ENCODE data around the gene PKDREJ.

The PKDREJ gene

DNA sequence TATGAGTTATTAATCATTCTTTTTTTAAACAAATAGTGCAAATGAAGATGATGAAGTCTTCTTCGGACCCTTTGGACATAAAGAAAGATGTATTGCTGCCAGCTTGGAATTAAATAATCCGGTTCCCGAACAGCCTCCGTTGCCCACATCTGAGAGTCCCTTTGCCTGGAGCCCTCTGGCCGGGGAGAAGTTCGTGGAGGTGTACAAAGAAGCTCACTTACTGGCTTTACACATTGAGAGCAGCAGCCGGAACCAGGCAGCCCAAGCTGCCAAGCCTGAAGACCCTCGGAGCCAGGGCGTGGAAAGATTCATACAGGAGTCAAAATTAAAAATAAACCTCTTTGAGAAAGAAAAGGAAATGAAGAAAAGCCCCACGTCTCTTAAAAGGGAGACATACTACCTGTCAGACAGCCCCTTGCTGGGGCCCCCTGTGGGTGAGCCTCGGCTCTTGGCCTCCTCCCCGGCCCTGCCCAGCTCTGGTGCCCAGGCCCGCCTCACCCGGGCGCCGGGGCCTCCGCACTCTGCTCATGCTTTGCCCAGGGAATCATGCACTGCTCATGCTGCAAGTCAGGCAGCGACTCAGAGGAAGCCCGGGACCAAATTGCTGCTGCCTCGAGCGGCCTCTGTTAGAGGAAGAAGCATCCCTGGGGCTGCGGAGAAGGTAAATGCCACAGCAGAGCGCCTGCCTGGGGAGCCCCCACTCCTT is 45.3 kb upstream of the PKDREJ start:
- Histone ChIP-seq H3K79me2 (ENCODE audit: insufficient read depth, low read length) (peaks cover 33% of the 10 kb centered on the region), H3K4me1 (ENCODE audit: insufficient read depth, low read length, severe bottlenecking) (no peaks in the 10 kb centered on the region), H3K9ac (ENCODE audit: low read length) (no peak overlapping the region), H3K36me3 (ENCODE audit: insufficient read depth, low read length) (peaks cover 72% of the 10 kb centered on the region), H3K27me3 (ENCODE audit: insufficient read depth, low read length) (no peaks in the 10 kb centered on the region), H3K4me2 (ENCODE audit: low read length) (no peak overlapping the region), H3K9me2 (ENCODE audit: low read depth, low read length) (no peaks in the 10 kb centered on the region), H3K9me3 (ENCODE audit: low read length) (no peaks in the 10 kb centered on the region), H3F3A (ENCODE audit: insufficient read depth, low read length) (no peaks in the 10 kb centered on the region), H3K4me3 (ENCODE audit: low read depth, low read length, poor library complexity, severe bottlenecking) (no peak overlapping the region), H4K20me1 (ENCODE audit: insufficient read depth, low read length) (no peaks in the 10 kb centered on the region), H2AFZ (ENCODE audit: low read length) (no peak overlapping the region), H3K27ac (ENCODE audit: low read depth, low read length, poor library complexity, severe bottlenecking) (no peak overlapping the region)
- TF ChIP-seq, protein P1, sequence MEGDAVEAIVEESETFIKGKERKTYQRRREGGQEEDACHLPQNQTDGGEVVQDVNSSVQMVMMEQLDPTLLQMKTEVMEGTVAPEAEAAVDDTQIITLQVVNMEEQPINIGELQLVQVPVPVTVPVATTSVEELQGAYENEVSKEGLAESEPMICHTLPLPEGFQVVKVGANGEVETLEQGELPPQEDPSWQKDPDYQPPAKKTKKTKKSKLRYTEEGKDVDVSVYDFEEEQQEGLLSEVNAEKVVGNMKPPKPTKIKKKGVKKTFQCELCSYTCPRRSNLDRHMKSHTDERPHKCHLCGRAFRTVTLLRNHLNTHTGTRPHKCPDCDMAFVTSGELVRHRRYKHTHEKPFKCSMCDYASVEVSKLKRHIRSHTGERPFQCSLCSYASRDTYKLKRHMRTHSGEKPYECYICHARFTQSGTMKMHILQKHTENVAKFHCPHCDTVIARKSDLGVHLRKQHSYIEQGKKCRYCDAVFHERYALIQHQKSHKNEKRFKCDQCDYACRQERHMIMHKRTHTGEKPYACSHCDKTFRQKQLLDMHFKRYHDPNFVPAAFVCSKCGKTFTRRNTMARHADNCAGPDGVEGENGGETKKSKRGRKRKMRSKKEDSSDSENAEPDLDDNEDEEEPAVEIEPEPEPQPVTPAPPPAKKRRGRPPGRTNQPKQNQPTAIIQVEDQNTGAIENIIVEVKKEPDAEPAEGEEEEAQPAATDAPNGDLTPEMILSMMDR (IDR thresholded peaks at IDR 0.05; ENCODE audit: low read length), result no peak
- TF ChIP-seq EZH2 (IDR thresholded peaks at IDR 0.05; ENCODE audit: borderline replicate concordance, low read length), result no peak

DNA sequence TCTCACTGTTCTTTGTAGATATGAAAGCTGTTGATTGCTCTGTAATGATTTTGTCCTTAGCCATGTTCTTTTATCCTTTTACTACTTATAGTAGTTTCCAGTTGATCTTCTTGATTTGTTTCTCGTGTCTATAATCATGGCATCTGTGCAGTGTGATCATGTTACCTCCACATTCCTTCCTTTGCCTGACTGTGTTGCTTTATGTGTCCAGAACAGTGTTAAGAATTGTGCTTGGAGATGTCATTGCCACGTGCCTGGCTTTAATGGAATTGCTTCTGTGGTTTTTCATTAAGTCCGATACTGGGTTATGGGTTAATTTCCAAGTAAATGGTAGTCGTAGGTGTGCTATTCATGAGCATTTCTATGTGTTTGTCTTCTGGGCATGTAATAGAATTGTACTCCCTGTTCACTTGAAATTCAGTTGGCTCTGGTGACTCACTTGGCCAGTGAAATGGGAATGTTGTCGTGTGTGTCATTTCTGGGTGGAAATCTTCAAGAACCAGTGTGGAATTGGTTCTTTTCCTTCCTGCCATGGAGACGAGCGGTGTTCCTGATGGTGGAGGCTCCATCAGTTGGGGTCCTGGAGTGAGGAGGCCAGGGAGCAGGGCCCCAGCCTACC is 40.3 kb upstream of the PKDREJ start:
- H3K9me3 ChIP-seq (ENCODE audit: low read length), result no peaks in the 10 kb centered on the region
- H3K9me2 ChIP-seq (ENCODE audit: low read depth, low read length), result no peaks in the 10 kb centered on the region
- H3K9ac ChIP-seq (ENCODE audit: low read length), result no peak overlapping the region
- no peaks in the 10 kb centered on the region for H4K20me1 ChIP-seq (ENCODE audit: insufficient read depth, low read length)
- H3K79me2 ChIP-seq (ENCODE audit: insufficient read depth, low read length), result peaks cover 49% of the 10 kb centered on the region
- H3K4me3 ChIP-seq (ENCODE audit: low read depth, low read length, poor library complexity, severe bottlenecking), result no peak overlapping the region
- no peak overlapping the region for H2AFZ ChIP-seq (ENCODE audit: low read length)
- peaks cover 69% of the 10 kb centered on the region for H3K36me3 ChIP-seq (ENCODE audit: insufficient read depth, low read length)
- H3K4me1 ChIP-seq (ENCODE audit: insufficient read depth, low read length, severe bottlenecking), result peaks cover 8% of the 10 kb centered on the region
- no peak overlapping the region for H3K4me2 ChIP-seq (ENCODE audit: low read length)
- TF ChIP-seq, protein P1 (IDR thresholded peaks at IDR 0.05; ENCODE audit: low read length), result no peak
- no peak for TF ChIP-seq EZH2 (IDR thresholded peaks at IDR 0.05; ENCODE audit: borderline replicate concordance, low read length)
- H3K27me3 ChIP-seq (ENCODE audit: insufficient read depth, low read length), result no peaks in the 10 kb centered on the region
- no peaks in the 10 kb centered on the region for H3F3A ChIP-seq (ENCODE audit: insufficient read depth, low read length)
- H3K27ac ChIP-seq (ENCODE audit: low read depth, low read length, poor library complexity, severe bottlenecking), result no peak overlapping the region

DNA sequence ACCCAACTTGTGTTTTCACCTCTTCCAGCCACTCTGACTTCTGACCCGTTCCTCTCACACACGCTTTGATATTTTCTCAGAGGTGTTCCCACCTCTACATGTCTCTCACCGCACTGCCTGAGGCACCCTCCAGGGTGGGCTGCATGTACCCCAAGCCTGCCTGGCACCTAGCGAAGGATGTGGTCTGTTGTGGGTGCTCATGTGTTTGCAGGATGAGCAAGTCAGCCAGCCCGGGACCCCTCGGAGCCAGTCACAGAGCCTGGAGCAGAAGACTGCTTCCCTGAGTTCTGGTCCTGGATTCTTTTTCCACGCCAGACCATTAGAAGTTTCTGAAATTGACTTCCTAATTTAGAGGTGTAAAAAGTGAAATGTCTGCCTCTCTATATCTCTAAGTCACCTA is 37.3 kb upstream of the PKDREJ start:
- peaks cover 60% of the 10 kb centered on the region for H3K36me3 ChIP-seq (ENCODE audit: insufficient read depth, low read length)
- H3K4me1 ChIP-seq (ENCODE audit: insufficient read depth, low read length, severe bottlenecking), result peaks cover 26% of the 10 kb centered on the region
- H2AFZ ChIP-seq (ENCODE audit: low read length), result no peak overlapping the region
- peaks cover 41% of the 10 kb centered on the region for H3K79me2 ChIP-seq (ENCODE audit: insufficient read depth, low read length)
- H3K9me2 ChIP-seq (ENCODE audit: low read depth, low read length), result no peaks in the 10 kb centered on the region
- no peak for TF ChIP-seq EZH2 (IDR thresholded peaks at IDR 0.05; ENCODE audit: borderline replicate concordance, low read length)
- TF ChIP-seq, protein P1 (IDR thresholded peaks at IDR 0.05; ENCODE audit: low read length), result no peak
- no peaks in the 10 kb centered on the region for H4K20me1 ChIP-seq (ENCODE audit: insufficient read depth, low read length)
- no peaks in the 10 kb centered on the region for H3K9me3 ChIP-seq (ENCODE audit: low read length)
- no peak overlapping the region for H3K9ac ChIP-seq (ENCODE audit: low read length)
- no peak overlapping the region for H3K4me3 ChIP-seq (ENCODE audit: low read depth, low read length, poor library complexity, severe bottlenecking)
- no peaks in the 10 kb centered on the region for H3K27me3 ChIP-seq (ENCODE audit: insufficient read depth, low read length)
- no peak overlapping the region for H3K4me2 ChIP-seq (ENCODE audit: low read length)
- no peak overlapping the region for H3K27ac ChIP-seq (ENCODE audit: low read depth, low read length, poor library complexity, severe bottlenecking)
- H3F3A ChIP-seq (ENCODE audit: insufficient read depth, low read length), result no peaks in the 10 kb centered on the region

Measured in OCI-LY1 (cell line).